Hepatic stellate cell (primary cell): ENCODE data around the gene GPC6.

Experiments used
- DNase-seq: peaks from one replicate; pipeline ENCODE4 v3.0.0; 2011; ENCODE audit warnings: low spot score

Gene GPC6

DNA sequence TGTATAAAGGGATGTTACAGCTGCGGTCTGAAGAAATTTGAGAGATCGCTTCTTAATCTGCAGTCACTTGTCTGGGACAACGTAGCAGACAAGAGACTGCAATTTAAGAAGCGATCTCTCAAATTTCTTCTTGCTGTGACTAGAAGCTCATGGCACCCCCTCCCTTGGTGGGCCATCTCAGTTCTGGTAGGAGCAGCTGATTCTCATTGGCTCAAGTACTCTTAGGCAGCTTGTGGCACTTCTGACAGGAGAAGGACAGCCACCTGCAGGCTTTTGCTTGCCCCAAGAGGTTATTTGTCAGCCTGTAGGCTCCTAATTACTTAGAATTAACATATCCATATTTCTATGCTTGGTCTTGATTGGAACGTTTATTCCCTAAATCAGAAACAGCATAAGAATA, 749.9 kb downstream of the GPC6 start:
- DNase-seq: no peak

GRCh38 chr13:93977986-93978385, 751.4 kb downstream of the GPC6 start:
- no peak for DNase-seq

- DNase-seq: no peak
Observed at GRCh38 chr13:93981426-93981977, 754.9 kb downstream of the GPC6 start.

GRCh38 chr13:93982179-93982918, 755.7 kb downstream of the GPC6 start:
- no peak for DNase-seq

- no peak for DNase-seq
Observed at GRCh38 chr13:93984052-93984451, 757.4 kb downstream of the GPC6 start.

GRCh38 chr13:93984876-93985275, 758.3 kb downstream of the GPC6 start:
- DNase-seq: no peak

- no peak for DNase-seq
Observed at GRCh38 chr13:93987458-93987857, 760.9 kb downstream of the GPC6 start.

GRCh38 chr13:93991569-93991968, 765.0 kb downstream of the GPC6 start:
- no peak for DNase-seq

- DNase-seq: no peak
Observed at GRCh38 chr13:93996481-93996880, 769.9 kb downstream of the GPC6 start.

DNA sequence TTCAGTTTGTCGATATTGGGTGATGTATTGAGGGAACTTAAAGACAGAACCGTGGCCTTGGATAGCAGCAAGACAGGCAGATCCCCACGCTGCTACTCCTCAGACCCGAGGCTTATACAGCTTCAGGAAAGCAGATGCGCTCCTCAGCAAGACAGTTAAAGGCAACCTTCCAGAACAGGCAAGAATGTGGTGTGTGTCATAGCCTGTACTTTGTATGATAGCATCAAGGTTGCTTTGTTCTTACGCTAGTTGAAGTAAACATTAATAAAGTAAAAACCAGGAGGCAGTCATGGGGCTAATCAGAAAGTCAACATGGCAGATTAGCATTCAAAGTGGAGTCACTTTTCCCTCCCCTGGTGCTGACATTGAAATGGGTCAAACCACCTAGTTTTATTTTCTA, 779.7 kb downstream of the GPC6 start:
- no peak for DNase-seq

DNA sequence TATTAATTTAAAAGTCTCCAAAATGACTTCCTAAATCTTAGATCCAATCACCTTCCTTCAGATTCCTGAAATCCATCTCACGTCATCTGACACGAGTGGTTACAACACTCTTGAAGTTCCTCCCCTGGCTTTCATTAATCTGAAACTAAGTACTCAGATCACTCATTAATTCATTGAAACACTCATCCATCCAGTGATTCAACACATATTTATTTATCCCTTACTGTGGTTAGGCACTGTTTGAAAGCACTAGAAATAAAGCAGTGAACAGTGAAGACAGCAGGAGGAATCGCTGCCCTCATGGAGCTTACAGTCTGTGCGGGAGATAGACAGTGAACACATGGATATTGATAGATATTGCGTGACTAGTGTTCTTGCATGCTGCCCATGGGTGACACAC, 780.5 kb downstream of the GPC6 start:
- DNase-seq: no peak

DNA sequence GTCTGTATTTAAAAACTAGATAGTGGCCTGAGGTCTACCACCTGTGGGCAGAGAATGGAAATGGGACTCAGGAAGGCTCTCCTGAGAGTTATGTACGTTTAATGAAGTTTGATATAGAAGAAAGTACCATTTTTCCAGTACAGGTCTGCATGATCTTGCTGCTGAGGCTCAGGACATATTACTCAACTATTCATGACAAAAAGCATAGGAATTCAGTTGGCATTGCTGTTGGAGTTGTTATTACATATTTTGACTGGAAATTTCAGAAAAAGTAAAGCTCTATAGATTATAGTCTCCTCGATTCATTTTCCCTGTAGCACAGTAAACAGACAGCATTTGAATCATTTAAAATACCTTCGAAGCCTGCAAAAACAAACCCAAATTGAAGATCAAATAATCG, 783.1 kb downstream of the GPC6 start:
- no peak for DNase-seq

DNA sequence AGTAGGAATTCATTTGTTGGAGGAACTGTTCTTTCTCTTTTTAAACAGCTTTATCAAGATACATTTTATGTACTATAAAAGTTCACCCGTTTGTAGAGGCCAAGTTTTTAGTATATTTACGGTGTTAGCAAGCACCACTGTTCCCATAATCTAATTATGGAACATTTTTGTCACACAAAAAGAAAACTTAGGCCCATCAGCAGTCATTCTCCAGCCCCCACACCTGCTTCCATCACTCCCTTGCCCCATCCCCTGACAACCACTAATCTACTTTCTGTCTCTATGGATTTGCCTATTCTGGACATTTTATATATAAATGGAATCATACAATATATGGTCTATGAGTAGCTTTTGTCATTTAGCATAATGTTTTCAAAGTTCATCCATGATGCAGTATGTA, 787.9 kb downstream of the GPC6 start:
- no peak for DNase-seq

DNA sequence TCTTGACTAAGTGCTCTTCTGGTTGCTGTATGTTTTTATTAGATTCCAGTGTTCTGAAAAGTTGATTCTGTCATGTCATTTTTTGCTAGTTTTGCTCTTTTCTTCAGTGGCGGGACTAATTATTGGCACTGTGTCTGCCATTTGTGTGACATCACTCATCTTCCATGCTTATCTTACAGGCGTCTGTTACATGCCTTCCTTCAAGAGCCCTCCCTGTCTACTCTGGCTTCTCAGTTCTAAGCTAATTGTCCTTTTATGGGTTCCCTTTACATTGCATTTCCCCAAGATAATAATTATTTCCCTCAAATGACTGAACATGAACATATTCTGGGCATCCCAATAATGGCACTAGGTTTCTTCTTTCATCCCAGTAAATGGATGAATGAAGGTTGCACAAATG, 793.8 kb downstream of the GPC6 start:
- DNase-seq: no peak

DNA sequence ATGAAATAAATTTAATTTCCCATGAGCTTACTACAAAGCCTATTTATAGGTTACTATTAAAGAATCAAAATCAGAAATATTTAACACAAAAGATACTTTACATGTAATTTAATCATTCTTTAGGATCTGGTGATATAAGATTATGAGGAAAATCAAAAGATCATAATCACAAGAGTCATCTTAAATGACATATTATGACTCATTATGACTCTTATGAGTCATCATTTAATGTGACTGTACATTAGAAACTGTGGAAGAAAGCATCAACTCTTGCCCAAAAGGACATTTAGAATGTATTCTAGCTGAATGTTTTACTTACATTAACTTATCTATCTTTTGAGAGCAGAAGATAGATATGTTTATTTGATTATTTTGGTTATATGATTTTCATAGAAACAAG, 794.2 kb downstream of the GPC6 start:
- peak; percentile 2 for DNase-seq

GRCh38 chr13:94028234-94028633, 801.6 kb downstream of the GPC6 start:
- DNase-seq: no peak

DNA sequence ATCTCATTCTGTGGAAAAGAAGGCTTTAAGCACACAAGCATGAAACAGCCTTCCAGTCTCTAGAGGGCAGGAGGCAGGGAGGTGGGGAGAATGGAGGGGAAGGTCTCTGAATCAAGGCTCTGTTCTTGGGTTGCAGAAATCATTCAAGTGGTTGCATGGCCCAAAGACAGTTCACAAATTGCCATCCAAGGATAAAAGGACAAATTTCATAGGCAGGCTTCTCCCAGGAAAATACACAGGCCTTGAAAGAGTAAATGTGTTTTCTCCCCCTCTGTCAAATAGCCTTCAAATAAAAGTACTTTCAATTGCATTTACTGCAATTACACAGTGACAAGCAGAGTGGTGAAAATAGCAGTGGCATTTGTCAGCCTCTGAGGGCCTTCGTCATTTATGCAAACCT, 802.0 kb downstream of the GPC6 start:
- DNase-seq: no peak

DNA sequence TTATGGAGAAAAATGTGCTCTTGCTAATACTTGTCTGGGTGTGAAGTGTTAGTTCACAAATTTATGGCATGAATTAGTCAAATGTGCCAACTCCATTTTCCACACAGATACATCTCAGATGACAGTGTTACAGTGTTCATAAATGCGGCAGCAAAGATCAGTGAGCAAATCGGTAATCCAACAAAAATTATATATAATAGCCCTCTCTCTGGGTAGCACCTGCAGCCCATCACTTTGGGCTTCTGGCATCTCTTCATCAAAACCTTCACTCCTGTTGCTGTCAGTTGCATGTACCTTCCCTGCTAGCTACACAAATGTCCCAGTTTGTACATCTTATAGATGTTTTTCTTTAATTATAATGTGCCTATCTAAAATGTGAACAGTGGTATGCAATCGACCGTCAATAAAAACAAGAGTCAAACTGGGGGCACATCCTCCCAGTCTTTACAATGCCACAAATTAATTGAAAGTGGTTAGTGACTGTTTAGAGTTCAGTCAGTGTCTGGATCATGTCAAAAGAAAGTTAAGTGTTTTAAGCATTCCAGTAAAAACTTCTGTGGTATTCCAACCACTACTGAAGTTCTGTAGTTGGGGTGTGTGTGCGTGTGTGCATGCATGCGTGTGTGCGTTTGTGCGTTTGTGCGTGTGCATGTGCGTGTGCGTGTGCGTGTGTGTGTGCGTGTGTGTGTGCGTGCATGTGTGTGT, 804.0 kb downstream of the GPC6 start:
- DNase-seq: no peak

- DNase-seq: no peak
Observed at GRCh38 chr13:94031609-94032008, 805.0 kb downstream of the GPC6 start.

DNA sequence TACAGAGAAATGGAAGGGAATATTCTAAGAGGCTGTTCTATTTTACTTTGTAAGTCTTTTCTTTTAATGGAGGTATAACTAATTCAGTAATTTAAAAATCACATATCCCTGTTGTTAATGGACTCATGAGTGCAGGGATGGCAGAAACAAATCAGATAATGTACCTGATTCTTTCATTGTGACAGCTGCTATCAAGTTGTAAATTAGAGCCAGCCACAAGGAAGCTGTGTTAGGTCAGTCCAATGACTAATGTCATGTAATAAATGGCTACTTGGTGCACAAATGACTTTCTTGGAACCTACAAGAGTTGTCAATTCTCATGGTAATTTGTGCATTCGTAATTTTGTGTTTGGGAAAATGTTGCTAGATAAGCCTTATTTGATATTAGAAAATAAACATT, 806.5 kb downstream of the GPC6 start:
- DNase-seq: no peak

DNA sequence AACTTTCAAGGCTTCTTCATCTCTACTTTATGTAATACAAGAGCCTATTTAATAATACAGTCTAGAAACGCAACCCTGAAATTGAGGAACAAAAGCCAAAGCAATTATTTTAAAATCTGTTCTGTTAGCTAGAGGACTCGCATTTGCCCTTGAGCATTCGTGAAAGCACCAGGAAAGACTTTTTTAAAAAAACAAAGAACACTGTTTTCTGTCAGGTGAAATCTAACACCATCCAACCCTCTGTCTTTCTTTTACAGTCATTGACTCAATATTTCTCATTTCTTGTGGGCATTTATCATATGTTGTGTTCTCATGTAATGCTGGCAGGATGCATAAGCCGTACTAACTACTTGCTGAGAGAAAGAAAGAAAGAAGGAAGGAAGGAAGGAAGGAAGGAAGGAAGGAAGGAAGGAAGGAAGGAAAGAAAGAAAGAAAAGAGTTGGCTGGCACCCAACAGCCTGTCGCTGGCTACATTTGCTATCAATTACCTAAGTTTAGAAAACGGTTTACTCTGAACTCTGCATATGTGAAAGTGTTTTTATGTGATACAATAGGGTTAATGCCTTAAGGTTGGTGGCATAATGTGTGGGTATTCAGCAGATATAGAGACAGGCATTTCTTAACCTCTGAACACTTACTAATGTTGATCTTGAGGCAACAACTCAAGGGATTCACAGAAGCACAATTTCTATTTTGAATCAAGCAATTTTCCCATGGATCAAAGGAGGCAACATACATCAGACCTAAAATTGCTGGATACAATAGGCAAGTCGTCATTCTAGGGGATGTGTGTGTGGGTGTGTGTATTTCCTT, 807.4 kb downstream of the GPC6 start:
- DNase-seq: no peak

- DNase-seq: no peak
Observed at GRCh38 chr13:94050039-94050438, 823.4 kb downstream of the GPC6 start.

GRCh38 chr13:94050686-94051085, 824.1 kb downstream of the GPC6 start:
- DNase-seq: no peak
